GM23338 (cell line): Measurements from ENCODE around the gene RIMKLB. TPM values are rescaled to one million over a fixed set of nuclear protein-coding genes. Genes with fewer than 3 reads are reported as not detected.

ENCODE experiments used
- ATAC-seq: fragments of 200-7000 bp; cut with Tn5 transposase; 3 replicates; pipeline ENCODE4 v1.9.1; 2020
- DNase-seq: peaks from one replicate; pipeline ENCODE4 v3.0.0-alpha.2; 2015; ENCODE audit warnings: low spot score
- H2AFZ ChIP-seq: fragments of 200-600 bp; sonication (generic); 2 replicates; pipeline ENCODE4 v1.8.0; 2016; ENCODE audit warnings: antibody characterized with exemption, mild to moderate bottlenecking, moderate library complexity
- H3F3A ChIP-seq: fragments of 200-600 bp; sonication (generic); replicated peaks from 2 replicates; pipeline ENCODE4 v1.8.0; 2017; ENCODE audit warnings: antibody characterized with exemption, mixed run types, low read depth
- H3K27ac ChIP-seq: fragments of 200-600 bp; sonication (generic); 2 replicates; pipeline ENCODE4 v1.6.1; 2016; ENCODE audit warnings: low read depth
- H3K27me3 ChIP-seq: fragments of 200-600 bp; sonication (generic); 2 replicates; pipeline ENCODE4 v1.8.0; 2016; ENCODE audit warnings: mild to moderate bottlenecking, mixed run types, moderate library complexity; ENCODE audit not compliant: insufficient read depth
- H3K36me3 ChIP-seq: fragments of 200-600 bp; sonication (generic); 2 replicates; pipeline ENCODE4 v1.8.0; 2016; ENCODE audit warnings: mild to moderate bottlenecking; ENCODE audit not compliant: insufficient read depth
- H3K4me1 ChIP-seq: fragments of 200-600 bp; sonication (generic); 2 replicates; pipeline ENCODE4 v1.8.0; 2016; ENCODE audit warnings: mild to moderate bottlenecking, moderate library complexity; ENCODE audit not compliant: insufficient read depth
- H3K4me2 ChIP-seq: fragments of 200-600 bp; sonication (generic); 2 replicates; pipeline ENCODE4 v1.7.1; 2017; ENCODE audit warnings: mixed run types
- H3K4me3 ChIP-seq: fragments of 200-600 bp; sonication (generic); 2 replicates; pipeline ENCODE4 v1.6.1; 2016; ENCODE audit warnings: mixed run types
- H3K79me2 ChIP-seq: fragments of 200-600 bp; sonication (generic); replicated peaks from 2 replicates; pipeline ENCODE4 v1.8.0; 2017; ENCODE audit warnings: mild to moderate bottlenecking; ENCODE audit not compliant: insufficient read depth
- H3K9me2 ChIP-seq: fragments of 200-600 bp; sonication (generic); 2 replicates; pipeline ENCODE4 v1.8.0; 2017; ENCODE audit not compliant: insufficient read depth
- H4K20me1 ChIP-seq: fragments of 200-600 bp; sonication (generic); replicated peaks from 2 replicates; pipeline ENCODE4 v1.8.0; 2017; ENCODE audit warnings: mild to moderate bottlenecking; ENCODE audit not compliant: insufficient read depth
- H3K27ac Mint-ChIP-seq: 2 replicates; pipeline ENCODE4 v1.8.0; 2020; ENCODE audit warnings: inconsistent platforms, mild to moderate bottlenecking, moderate library complexity, mixed read lengths
- H3K27me3 Mint-ChIP-seq: 3 replicates; pipeline ENCODE4 v1.8.0; 2022; ENCODE audit warnings: low read depth, mild to moderate bottlenecking, moderate library complexity, mixed read lengths, inconsistent platforms; ENCODE audit not compliant: insufficient read depth, poor library complexity
- H3K36me3 Mint-ChIP-seq: 3 replicates; pipeline ENCODE4 v1.8.0; 2021; ENCODE audit warnings: low read depth, mild to moderate bottlenecking, inconsistent platforms, moderate library complexity, mixed read lengths
- H3K4me1 Mint-ChIP-seq: 3 replicates; pipeline ENCODE4 v1.8.0; 2020; ENCODE audit warnings: mild to moderate bottlenecking, inconsistent platforms, mixed read lengths
- H3K4me3 Mint-ChIP-seq: 3 replicates; pipeline ENCODE4 v1.8.0; 2021; ENCODE audit warnings: moderate library complexity, mild to moderate bottlenecking, inconsistent platforms, mixed read lengths
- H3K9me3 Mint-ChIP-seq: 3 replicates; pipeline ENCODE4 v1.8.0; 2020; ENCODE audit warnings: moderate library complexity, mild to moderate bottlenecking, inconsistent platforms, mixed read lengths
- CREB1 ChIP-seq: fragments of 250-450 bp; sonication (Bioruptor Pico); IDR thresholded peaks from 2 replicates; pipeline ENCODE4 v1.5.0; 2020; ENCODE audit warnings: low read depth, mild to moderate bottlenecking, moderate library complexity
- ETS1 ChIP-seq: IDR thresholded peaks from 2 replicates; pipeline ENCODE4 v1.6.1; 2016; ENCODE audit warnings: antibody characterized with exemption
- EZH2 ChIP-seq: fragments of 200-600 bp; sonication (generic); IDR thresholded peaks from one replicate; pipeline ENCODE4 v1.8.0; 2017; ENCODE audit warnings: antibody characterized with exemption, mild to moderate bottlenecking, low read depth; ENCODE audit not compliant: unreplicated experiment
- EZH2phosphoT487 ChIP-seq: fragments of 200-600 bp; sonication (generic); IDR thresholded peaks from one replicate; pipeline ENCODE4 v1.8.1; 2018; ENCODE audit warnings: antibody characterized with exemption; ENCODE audit not compliant: unreplicated experiment
- JUNB ChIP-seq: IDR thresholded peaks from one replicate; pipeline ENCODE4 v1.6.1; 2016; ENCODE audit warnings: antibody characterized with exemption; ENCODE audit not compliant: unreplicated experiment
- NANOG ChIP-seq: IDR thresholded peaks from 2 replicates; pipeline ENCODE4 v1.6.1; 2016; ENCODE audit warnings: antibody characterized with exemption, borderline replicate concordance
- POLR2AphosphoS5 ChIP-seq: IDR thresholded peaks from 2 replicates; pipeline ENCODE4 v1.6.1; 2016; ENCODE audit warnings: antibody characterized with exemption, low read depth
- REST ChIP-seq: IDR thresholded peaks from one replicate; pipeline ENCODE4 v1.6.1; 2018; ENCODE audit warnings: antibody characterized with exemption; ENCODE audit not compliant: unreplicated experiment
- STAT1 ChIP-seq: IDR thresholded peaks from one replicate; pipeline ENCODE4 v1.6.1; 2016; ENCODE audit warnings: antibody characterized with exemption; ENCODE audit not compliant: unreplicated experiment
- ZNF114 ChIP-seq: fragments of 250-450 bp; sonication (Bioruptor Pico); IDR thresholded peaks from 2 replicates; pipeline ENCODE4 v1.5.0; 2020; ENCODE audit warnings: mild to moderate bottlenecking, moderate library complexity
- ZNF331 ChIP-seq: fragments of 250-450 bp; sonication (Bioruptor Pico); IDR thresholded peaks from 2 replicates; pipeline ENCODE4 v1.5.0; 2020; ENCODE audit warnings: low read depth, mild to moderate bottlenecking, moderate library complexity
- ZNF462 ChIP-seq: fragments of 250-450 bp; sonication (Bioruptor Pico); IDR thresholded peaks from 2 replicates; pipeline ENCODE4 v1.5.0; 2020; ENCODE audit warnings: mild to moderate bottlenecking, moderate library complexity
- polyA plus RNA-seq: library from polyadenylated mRNA; unstranded; fragments of >200 nt; fragmentation: Nextera tagmentation; extraction: Ambion mirVana; gene quantifications from 2 replicates; pipeline ENCODE4 v1.2.1, GENCODE V29; 2016
- total RNA-seq: library from RNA; depleted of rRNA; stranded (reverse); fragments of >200 nt; shearing (Covaris generic); gene quantifications from 2 replicates; pipeline ENCODE4 v1.2.3, GENCODE V29; 2014
- TF ChIP-seq, protein P1 (sequence below), 2 experiments: fragments of 200-600 bp in 1 of 2; sonication (generic) in 1 of 2; conservative IDR thresholded peaks; 2 replicates each; pipeline versions ENCODE4 v1.5.1 to v1.6.1; 2016 to 2017; ENCODE audit warnings: antibody characterized with exemption in 2 of 2, low read depth in 2 of 2, mild to moderate bottlenecking in 2 of 2, moderate library complexity in 1 of 2

RIMKLB gene
- total and polyA plus RNA-seq, 2 experiments from 2014 or later, result 87.0 to 104 TPM

- DNase-seq (no peak), ATAC-seq (no peak)
- H3K27ac ChIP-seq, result no peak overlapping the region
- no peaks in the 10 kb centered on the region for H3F3A ChIP-seq
- no peaks in the 10 kb centered on the region for H3K36me3 ChIP-seq
- no peak overlapping the region for H2AFZ ChIP-seq
- no peaks in the 10 kb centered on the region for H3K27me3 ChIP-seq
- no peaks in the 10 kb centered on the region for H3K79me2 ChIP-seq
- no peaks in the 10 kb centered on the region for H4K20me1 ChIP-seq
- H3K27me3 Mint-ChIP-seq, result no peaks in the 10 kb centered on the region
- H3K9me2 ChIP-seq, result no peaks in the 10 kb centered on the region; the same call in 1 of the 2 replicates
- no peak overlapping the region for H3K27ac Mint-ChIP-seq
- no peak overlapping the region for H3K4me2 ChIP-seq
- no peaks in the 10 kb centered on the region for H3K36me3 Mint-ChIP-seq
- H3K4me1 Mint-ChIP-seq, result peaks cover 11% of the 10 kb centered on the region; the same call in 2 of the 3 replicates
- no peaks in the 10 kb centered on the region for H3K4me1 ChIP-seq
- H3K4me3 ChIP-seq, result no peak overlapping the region
- TF ChIP-seq JUNB (no peak), STAT1 (no peak), CREB1 (CRISPR knock-in tag) (no peak), ETS1 (no peak), REST (no peak), POLR2AphosphoS5 (no peak), ZNF462 (CRISPR knock-in tag) (no peak), NANOG (no peak), ZNF331 (no peak), EZH2 (no peak), ZNF114 (CRISPR knock-in tag) (no peak), EZH2phosphoT487 (no peak)
- TF ChIP-seq, protein P1, sequence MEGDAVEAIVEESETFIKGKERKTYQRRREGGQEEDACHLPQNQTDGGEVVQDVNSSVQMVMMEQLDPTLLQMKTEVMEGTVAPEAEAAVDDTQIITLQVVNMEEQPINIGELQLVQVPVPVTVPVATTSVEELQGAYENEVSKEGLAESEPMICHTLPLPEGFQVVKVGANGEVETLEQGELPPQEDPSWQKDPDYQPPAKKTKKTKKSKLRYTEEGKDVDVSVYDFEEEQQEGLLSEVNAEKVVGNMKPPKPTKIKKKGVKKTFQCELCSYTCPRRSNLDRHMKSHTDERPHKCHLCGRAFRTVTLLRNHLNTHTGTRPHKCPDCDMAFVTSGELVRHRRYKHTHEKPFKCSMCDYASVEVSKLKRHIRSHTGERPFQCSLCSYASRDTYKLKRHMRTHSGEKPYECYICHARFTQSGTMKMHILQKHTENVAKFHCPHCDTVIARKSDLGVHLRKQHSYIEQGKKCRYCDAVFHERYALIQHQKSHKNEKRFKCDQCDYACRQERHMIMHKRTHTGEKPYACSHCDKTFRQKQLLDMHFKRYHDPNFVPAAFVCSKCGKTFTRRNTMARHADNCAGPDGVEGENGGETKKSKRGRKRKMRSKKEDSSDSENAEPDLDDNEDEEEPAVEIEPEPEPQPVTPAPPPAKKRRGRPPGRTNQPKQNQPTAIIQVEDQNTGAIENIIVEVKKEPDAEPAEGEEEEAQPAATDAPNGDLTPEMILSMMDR (conservative IDR thresholded peaks at IDR 0.05; ENCODE audit: low read depth in 2 of 2), result no peak
- no peaks in the 10 kb centered on the region for H3K9me3 Mint-ChIP-seq
- H3K4me3 Mint-ChIP-seq, result no peak overlapping the region
Measured at GRCh38 chr12:8648576-8649205, 49.1 kb upstream of the RIMKLB start.
